Measurements from ENCODE around the gene CHRNE.

CHRNE gene

DNA sequence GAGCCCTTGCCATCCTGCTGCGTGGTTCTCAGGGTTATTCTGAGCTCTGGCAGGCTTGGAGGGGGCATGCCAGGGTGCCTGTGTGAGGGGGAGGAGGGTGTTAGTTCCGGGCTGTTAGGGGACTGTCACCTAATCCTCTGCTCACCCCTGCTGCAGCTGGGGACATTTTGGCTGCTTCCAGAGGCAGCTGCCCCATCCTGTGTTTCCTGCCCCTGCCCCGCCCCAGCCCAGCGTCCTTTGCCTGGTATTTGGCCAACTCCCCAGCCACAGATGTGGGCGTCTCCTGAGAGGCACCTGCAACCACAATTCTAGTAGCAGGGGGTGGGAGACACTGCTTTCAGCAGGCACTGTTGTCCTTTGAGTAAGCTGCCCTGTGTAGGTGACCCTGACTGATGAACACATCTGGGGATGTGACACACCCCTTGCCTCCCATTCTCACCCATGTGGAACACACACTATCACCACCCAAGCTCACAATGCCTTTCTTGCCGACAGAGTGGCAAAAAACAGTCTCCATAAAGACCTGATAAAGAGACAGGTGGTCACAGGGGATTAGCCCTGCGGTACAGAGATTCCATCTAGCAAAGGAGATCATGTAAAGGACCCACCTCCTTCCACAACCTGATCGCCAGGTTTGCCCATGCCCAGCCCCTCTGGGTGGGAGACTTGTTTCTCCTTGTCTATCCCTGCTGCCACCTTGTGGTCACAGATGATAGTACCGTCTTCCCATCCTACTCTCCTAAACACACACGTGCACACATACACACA, at the start of gene CHRNE:
Gene CHRNE, minus strand, starts transcription at position 48 of the 768 bp plus-strand sequence. Its CDS starts 35 bp downstream, at position 13.
- Histone ChIP-seq H4K20me1 (ENCODE audit: insufficient read depth, low read length) (no peaks in the 10 kb centered on the region), H3K27me3 (ENCODE audit: low read depth, low read length) (no peaks in the 10 kb centered on the region), H3K9ac (ENCODE audit: low read length) (no peak within 1 kb of the TSS), H3K27ac (ENCODE audit: low read length) (no peak within 1 kb of the TSS), H2AFZ (ENCODE audit: low read depth, low read length) (no peak within 1 kb of the TSS), H3K4me1 (ENCODE audit: low read length) (peaks cover 15% of the 10 kb centered on the region), H3K4me2 (ENCODE audit: low read length) (peak within 1 kb of the TSS; percentile 34), H3K9me3 (ENCODE audit: insufficient read depth, low read length) (no peaks in the 10 kb centered on the region), H3K4me3 (ENCODE audit: low read length) (no peak within 1 kb of the TSS; the same call in 1 of the 2 replicates), H3K79me2 (ENCODE audit: low read length) (no peaks in the 10 kb centered on the region), H3K36me3 (replicated peaks; ENCODE audit: low read depth, low read length) (no peaks in the 10 kb centered on the region)
- TF ChIP-seq, protein P1, sequence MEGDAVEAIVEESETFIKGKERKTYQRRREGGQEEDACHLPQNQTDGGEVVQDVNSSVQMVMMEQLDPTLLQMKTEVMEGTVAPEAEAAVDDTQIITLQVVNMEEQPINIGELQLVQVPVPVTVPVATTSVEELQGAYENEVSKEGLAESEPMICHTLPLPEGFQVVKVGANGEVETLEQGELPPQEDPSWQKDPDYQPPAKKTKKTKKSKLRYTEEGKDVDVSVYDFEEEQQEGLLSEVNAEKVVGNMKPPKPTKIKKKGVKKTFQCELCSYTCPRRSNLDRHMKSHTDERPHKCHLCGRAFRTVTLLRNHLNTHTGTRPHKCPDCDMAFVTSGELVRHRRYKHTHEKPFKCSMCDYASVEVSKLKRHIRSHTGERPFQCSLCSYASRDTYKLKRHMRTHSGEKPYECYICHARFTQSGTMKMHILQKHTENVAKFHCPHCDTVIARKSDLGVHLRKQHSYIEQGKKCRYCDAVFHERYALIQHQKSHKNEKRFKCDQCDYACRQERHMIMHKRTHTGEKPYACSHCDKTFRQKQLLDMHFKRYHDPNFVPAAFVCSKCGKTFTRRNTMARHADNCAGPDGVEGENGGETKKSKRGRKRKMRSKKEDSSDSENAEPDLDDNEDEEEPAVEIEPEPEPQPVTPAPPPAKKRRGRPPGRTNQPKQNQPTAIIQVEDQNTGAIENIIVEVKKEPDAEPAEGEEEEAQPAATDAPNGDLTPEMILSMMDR (IDR thresholded peaks at IDR 0.05; ENCODE audit: low read depth, low read length), result peak; percentile 63
- no peak for TF ChIP-seq EZH2phosphoT487 (IDR thresholded peaks at IDR 0.05; ENCODE audit: low read depth)

GRCh38 chr17:4951486-4951885, 48.6 kb upstream of the CHRNE start:
- Histone ChIP-seq H3K79me2 (ENCODE audit: low read length) (peaks cover 38% of the 10 kb centered on the region), H3K4me1 (ENCODE audit: low read length) (peaks cover 14% of the 10 kb centered on the region), H4K20me1 (ENCODE audit: insufficient read depth, low read length) (peaks cover 4% of the 10 kb centered on the region; the same call in 1 of the 2 replicates), H3K27me3 (ENCODE audit: low read depth, low read length) (no peaks in the 10 kb centered on the region), H3K9ac (ENCODE audit: low read length) (peak overlapping the region; percentile 100), H3K27ac (ENCODE audit: low read length) (peak overlapping the region; percentile 100), H3K4me2 (ENCODE audit: low read length) (peak overlapping the region; percentile 89), H3K9me3 (ENCODE audit: insufficient read depth, low read length) (no peaks in the 10 kb centered on the region), H2AFZ (ENCODE audit: low read depth, low read length) (no peak overlapping the region), H3K36me3 (replicated peaks; ENCODE audit: low read depth, low read length) (peaks cover 16% of the 10 kb centered on the region), H3K4me3 (ENCODE audit: low read length) (peak overlapping the region; percentile 99)
- TF ChIP-seq EZH2phosphoT487 (IDR thresholded peaks at IDR 0.05; ENCODE audit: low read depth), result no peak
- TF ChIP-seq, protein P1 (IDR thresholded peaks at IDR 0.05; ENCODE audit: low read depth, low read length), result no peak

DNA sequence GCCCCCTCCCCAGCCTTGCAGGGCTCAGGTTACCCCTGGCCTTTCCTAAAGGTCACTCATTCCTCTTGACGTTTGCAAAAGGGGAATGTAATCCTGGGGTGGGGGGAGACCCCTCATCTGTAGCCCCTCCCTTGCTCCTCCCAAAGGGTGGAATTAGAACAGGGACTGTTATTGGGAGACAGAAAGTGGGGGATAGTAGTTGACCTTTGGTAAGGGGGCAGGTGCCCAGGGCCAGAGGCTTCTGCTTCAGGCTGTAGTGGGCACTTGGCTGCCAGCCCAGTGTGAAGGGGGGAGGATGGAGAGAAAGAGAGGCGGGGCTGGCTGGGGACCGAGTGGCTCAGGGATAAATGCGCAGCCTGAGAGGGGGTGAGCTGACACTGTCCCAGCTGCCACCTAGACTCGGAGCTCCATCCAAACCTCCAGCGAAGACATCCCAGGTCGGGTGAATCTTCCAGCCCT, 47.9 kb upstream of the CHRNE start, which contains the start of gene ENO3:
Gene ENO3, plus strand, starts transcription at position 374 of the 459 bp plus-strand sequence. CDS start 711 bp downstream, outside the sequence.
- Histone ChIP-seq H3K27ac (ENCODE audit: low read length) (peak within 1 kb of the TSS; percentile 100), H2AFZ (ENCODE audit: low read depth, low read length) (no peak within 1 kb of the TSS)

More for the DNA sequence above, 47.9 kb upstream of the CHRNE start, which contains the start of gene ENO3:
- Histone ChIP-seq H4K20me1 (ENCODE audit: insufficient read depth, low read length) (peaks cover 11% of the 10 kb centered on the region; the same call in 1 of the 2 replicates), H3K36me3 (replicated peaks; ENCODE audit: low read depth, low read length) (peaks cover 23% of the 10 kb centered on the region), H3K79me2 (ENCODE audit: low read length) (peaks cover 45% of the 10 kb centered on the region), H3K27me3 (ENCODE audit: low read depth, low read length) (no peaks in the 10 kb centered on the region), H3K4me3 (ENCODE audit: low read length) (peak within 1 kb of the TSS; percentile 99), H3K9ac (ENCODE audit: low read length) (peak within 1 kb of the TSS; percentile 100), H3K4me2 (ENCODE audit: low read length) (peak within 1 kb of the TSS; percentile 89), H3K4me1 (ENCODE audit: low read length) (peaks cover 19% of the 10 kb centered on the region), H3K9me3 (ENCODE audit: insufficient read depth, low read length) (no peaks in the 10 kb centered on the region)
- no peak for TF ChIP-seq EZH2phosphoT487 (IDR thresholded peaks at IDR 0.05; ENCODE audit: low read depth)
- TF ChIP-seq, protein P1 (IDR thresholded peaks at IDR 0.05; ENCODE audit: low read depth, low read length), result no peak

Measured in OCI-LY3 (cell line).